Measurements from ENCODE around the gene TYK2.

TYK2 gene

DNA sequence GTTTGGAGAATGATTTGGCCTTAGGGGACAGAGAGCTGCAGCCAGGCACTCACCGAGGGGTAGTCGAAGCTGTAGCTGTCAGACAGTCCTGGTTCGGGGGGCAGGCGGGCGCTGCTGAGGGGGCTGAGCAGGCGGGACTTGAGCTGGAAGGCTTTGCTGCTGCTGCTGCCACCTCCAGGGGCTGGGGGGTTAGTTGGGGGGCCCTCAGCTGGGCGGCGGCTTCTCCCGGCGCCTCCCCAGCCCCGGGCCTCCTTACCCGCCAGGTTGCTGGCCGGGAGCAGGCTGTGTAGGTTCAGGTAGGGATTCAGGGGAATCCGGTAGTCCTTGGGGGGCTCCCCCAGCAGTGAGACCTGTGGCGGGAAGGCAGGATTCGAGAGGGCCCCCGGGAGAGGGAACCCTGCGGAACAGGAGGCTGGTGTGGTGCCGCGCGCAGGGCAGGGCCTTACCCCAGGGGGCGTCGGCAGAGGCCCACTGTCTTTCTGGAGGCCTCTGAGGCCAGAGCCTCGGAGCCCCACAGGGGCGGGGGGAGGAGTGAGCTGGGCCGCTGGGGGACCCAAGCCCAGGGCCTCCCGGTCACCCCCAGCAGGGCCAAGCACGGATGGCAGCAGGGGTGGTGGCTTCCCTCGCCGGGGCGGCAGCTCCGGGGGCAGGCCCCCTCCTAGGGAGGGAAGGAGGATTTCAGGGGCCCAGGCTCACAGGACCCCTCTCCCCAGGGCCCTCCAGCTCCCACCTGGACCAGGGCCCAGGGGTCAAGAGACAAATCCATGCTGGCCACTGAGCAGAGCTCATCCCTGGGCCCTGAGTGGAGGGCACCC, 59.6 kb downstream of the TYK2 start:
- Histone ChIP-seq H3K9me3 (no peaks in the 10 kb centered on the region), H3K36me3 (peaks cover 67 to 94% (median 81%) of the 10 kb centered on the region in 3 donors), H3K27ac (no peak overlapping the region), H3K4me1 (peaks cover 0 to 8% (median 5%) of the 10 kb centered on the region in 4 donors), H3K4me3 (no peak overlapping the region), H3K27me3 (no peaks in the 10 kb centered on the region)
- intact Hi-C loops (cut with DNase I; ENCODE audit: low total_unique reads) = no loop called here
- TF ChIP-seq, protein P1, sequence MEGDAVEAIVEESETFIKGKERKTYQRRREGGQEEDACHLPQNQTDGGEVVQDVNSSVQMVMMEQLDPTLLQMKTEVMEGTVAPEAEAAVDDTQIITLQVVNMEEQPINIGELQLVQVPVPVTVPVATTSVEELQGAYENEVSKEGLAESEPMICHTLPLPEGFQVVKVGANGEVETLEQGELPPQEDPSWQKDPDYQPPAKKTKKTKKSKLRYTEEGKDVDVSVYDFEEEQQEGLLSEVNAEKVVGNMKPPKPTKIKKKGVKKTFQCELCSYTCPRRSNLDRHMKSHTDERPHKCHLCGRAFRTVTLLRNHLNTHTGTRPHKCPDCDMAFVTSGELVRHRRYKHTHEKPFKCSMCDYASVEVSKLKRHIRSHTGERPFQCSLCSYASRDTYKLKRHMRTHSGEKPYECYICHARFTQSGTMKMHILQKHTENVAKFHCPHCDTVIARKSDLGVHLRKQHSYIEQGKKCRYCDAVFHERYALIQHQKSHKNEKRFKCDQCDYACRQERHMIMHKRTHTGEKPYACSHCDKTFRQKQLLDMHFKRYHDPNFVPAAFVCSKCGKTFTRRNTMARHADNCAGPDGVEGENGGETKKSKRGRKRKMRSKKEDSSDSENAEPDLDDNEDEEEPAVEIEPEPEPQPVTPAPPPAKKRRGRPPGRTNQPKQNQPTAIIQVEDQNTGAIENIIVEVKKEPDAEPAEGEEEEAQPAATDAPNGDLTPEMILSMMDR (IDR thresholded peaks at IDR 0.05) = no peak
- DNase-seq = no peak

DNA sequence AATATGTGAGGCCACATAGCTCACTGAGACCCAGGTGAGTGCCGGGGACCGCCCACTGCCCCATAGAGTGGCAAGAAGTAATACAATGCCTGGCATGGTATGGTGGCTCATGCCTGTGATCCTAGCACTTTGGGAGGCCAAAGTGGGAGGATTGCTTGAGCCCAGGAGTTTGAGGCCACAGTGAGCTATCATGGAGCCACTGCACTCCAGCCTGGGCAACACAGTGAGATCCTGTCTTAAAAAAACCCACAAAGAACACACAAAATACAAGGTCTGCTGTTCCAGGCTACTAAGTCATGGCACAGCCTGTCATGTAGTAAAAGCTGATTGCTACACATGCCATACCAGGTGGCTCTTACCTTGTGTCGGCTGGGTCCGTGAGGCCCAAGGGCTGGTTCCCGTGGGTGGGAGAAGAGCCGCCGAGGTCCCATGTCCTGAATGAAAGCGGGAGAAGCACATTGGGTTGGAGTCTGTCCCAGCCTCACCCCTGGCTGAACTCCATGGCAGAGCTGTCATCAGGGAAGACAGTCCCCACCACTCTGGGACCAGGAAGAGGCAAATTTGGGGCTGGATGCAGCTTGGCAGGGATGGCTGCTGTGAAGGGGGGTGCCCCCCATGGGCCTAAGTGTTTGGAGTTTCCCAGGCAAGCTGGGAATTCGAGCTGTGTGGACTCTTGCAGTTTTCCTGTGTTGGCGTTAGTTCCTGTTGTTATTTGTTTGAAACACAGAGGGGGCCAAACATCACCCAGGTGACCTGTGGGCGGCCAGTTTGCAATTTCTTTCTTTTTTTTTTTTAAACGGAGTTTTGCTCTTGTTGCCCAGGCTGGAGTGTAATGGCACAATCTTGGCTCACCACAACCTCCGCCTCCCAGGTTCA, 61.3 kb downstream of the TYK2 start:
- no peaks in the 10 kb centered on the region for H3K27me3 ChIP-seq
- TF ChIP-seq, protein P1 (IDR thresholded peaks at IDR 0.05) = no peak
- H3K36me3 ChIP-seq = peaks cover 49 to 76% (median 63%) of the 10 kb centered on the region in 3 donors
- intact Hi-C loops (cut with DNase I; ENCODE audit: low total_unique reads) = no loop called here
- no peak overlapping the region for H3K27ac ChIP-seq
- H3K4me3 ChIP-seq = no peak overlapping the region
- DNase-seq = no peak
- no peaks in the 10 kb centered on the region for H3K9me3 ChIP-seq
- H3K4me1 ChIP-seq = peaks cover 0 to 16% (median 10%) of the 10 kb centered on the region in 4 donors

DNA sequence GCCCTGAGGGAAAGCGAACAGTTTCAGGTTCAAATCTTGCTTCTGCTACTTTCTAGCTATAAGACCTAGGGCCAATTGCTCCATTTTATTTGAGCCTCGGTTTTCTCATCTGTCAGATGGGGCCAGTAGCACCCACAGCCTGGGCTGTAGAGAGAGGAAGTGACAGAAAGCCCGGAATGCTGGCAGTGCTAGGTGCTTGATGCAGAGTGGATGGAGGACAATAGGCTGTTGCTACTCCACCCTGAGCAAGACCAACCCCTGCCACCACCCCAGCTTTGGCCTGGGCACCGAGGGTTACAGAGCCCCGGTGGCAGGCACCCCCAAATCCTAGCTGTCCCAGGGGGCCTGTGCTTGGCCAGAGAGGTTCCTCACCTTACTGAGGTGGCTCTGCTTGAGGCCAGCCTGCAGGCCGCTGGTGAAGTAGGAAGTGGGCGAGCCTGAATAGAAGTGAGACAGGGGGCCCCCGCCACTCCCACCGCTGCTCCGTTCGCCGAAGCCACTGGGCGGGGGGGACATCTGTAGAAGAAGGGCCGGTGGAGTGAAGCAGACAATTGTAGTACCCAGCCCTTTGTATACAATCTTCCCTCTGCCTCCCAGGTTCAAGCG, 62.4 kb downstream of the TYK2 start:
- peaks cover 40 to 65% (median 54%) of the 10 kb centered on the region in 3 donors for H3K36me3 ChIP-seq
- intact Hi-C loops (cut with DNase I; ENCODE audit: low total_unique reads) = no loop called here
- no peaks in the 10 kb centered on the region for H3K27me3 ChIP-seq
- no peak for DNase-seq
- H3K4me1 ChIP-seq = peaks cover 0 to 16% (median 10%) of the 10 kb centered on the region in 4 donors
- no peaks in the 10 kb centered on the region for H3K9me3 ChIP-seq
- no peak overlapping the region for H3K4me3 ChIP-seq
- H3K27ac ChIP-seq = no peak overlapping the region
- TF ChIP-seq, protein P1 (IDR thresholded peaks at IDR 0.05) = no peak

DNA sequence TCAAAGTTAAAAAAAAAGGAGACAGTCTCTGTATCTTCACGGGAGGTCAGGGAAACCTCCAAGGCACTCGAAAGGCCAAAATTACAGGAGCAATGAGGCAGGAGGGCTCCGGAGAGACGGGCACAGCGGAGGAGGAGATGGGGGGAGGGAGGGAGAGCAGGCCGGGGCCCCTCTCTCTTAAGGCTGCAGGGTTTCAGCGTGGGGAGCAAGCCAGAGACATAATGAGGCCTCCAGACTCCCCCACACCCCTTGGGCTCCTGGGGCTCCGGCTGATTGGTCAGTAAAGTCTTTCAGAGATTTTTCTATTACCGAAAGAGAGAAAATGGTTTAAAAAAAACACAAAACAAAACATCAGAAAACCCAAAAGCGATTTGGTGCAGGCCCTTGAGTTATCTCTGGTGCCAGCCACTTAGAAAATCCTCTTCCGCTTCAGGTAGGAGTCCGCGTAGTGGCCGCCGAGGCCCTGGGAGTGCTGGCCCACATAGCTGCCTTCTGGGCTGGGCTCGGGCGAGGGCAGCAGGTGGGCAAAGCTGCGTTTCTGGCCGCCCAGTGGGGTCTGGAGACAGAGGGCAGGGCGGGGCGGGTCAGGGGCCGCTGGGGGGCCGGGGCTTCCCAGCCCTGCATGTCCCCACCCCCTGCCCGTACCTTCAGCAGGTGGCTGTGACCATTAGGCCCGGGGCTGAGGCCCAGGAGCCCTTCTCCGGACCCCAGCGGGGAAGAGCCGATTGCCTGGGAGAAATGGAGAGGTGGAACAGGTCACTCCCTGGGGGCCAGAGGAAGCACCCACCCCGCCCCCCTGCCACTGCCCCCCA, 63.1 kb downstream of the TYK2 start:
- no peak for DNase-seq
- Histone ChIP-seq H3K9me3 (no peaks in the 10 kb centered on the region), H3K36me3 (peaks cover 33 to 64% (median 47%) of the 10 kb centered on the region in 3 donors), H3K27ac (no peak overlapping the region), H3K4me3 (no peak overlapping the region), H3K4me1 (peaks cover 0 to 16% (median 10%) of the 10 kb centered on the region in 4 donors), H3K27me3 (no peaks in the 10 kb centered on the region)
- intact Hi-C loops (cut with DNase I; ENCODE audit: low total_unique reads) = no loop called here
- TF ChIP-seq, protein P1 (IDR thresholded peaks at IDR 0.05) = no peak

Data from tibial artery (tissue), 4 donors.